Measurements from ENCODE around the gene DNAH5.
"Not testable (repeated sequence)": the region's sequence is repeated elsewhere in the genome, so short reads cannot be mapped to it uniquely, and the experiment has no call there.

DNAH5 gene

GRCh38 chr5:13816126-13816525, 128.4 kb downstream of the DNAH5 start:
- no peak for FAIRE-seq

- FAIRE-seq = no peak
These were observed 130.2 kb downstream of the DNAH5 start for GRCh38 chr5:13814301-13814700.

- FAIRE-seq = no peak
These were observed 134.6 kb downstream of the DNAH5 start for GRCh38 chr5:13809921-13810320.

GRCh38 chr5:13804336-13804735, 140.2 kb downstream of the DNAH5 start:
- FAIRE-seq = no peak

GRCh38 chr5:13798569-13798968, 145.9 kb downstream of the DNAH5 start:
- not testable (repeated sequence) for FAIRE-seq

- FAIRE-seq = no peak
These were observed 158.6 kb downstream of the DNAH5 start for GRCh38 chr5:13785781-13786415.

GRCh38 chr5:13783726-13784125, 160.8 kb downstream of the DNAH5 start:
- no peak for FAIRE-seq

- no peak for FAIRE-seq
These were observed 164.4 kb downstream of the DNAH5 start for GRCh38 chr5:13780081-13780480.

- FAIRE-seq = no peak
These were observed 170.8 kb downstream of the DNAH5 start for GRCh38 chr5:13773649-13774048.

- no peak for FAIRE-seq
These were observed 173.4 kb downstream of the DNAH5 start for GRCh38 chr5:13771011-13771571.

GRCh38 chr5:13766236-13766635, 178.3 kb downstream of the DNAH5 start:
- FAIRE-seq = no peak

GRCh38 chr5:13763719-13764118, 180.8 kb downstream of the DNAH5 start:
- FAIRE-seq = no peak

- no peak for FAIRE-seq
These were observed 194.7 kb downstream of the DNAH5 start for GRCh38 chr5:13749766-13750165.

- FAIRE-seq = no peak
These were observed 198.5 kb downstream of the DNAH5 start for GRCh38 chr5:13746026-13746425.

- no peak for FAIRE-seq
These were observed 199.0 kb downstream of the DNAH5 start for GRCh38 chr5:13745508-13745907.

GRCh38 chr5:13740471-13740870, 204.0 kb downstream of the DNAH5 start:
- FAIRE-seq = no peak

GRCh38 chr5:13739479-13739878, 205.0 kb downstream of the DNAH5 start:
- no peak for FAIRE-seq

GRCh38 chr5:13735691-13736090, 208.8 kb downstream of the DNAH5 start:
- no peak for FAIRE-seq

- no peak for FAIRE-seq
These were observed 213.3 kb downstream of the DNAH5 start for GRCh38 chr5:13731121-13731628.

- no peak for FAIRE-seq
These were observed 235.6 kb downstream of the DNAH5 start for GRCh38 chr5:13708906-13709305.

- no peak for FAIRE-seq
These were observed 236.1 kb downstream of the DNAH5 start for GRCh38 chr5:13708432-13708831.

GRCh38 chr5:13704396-13704795, 240.1 kb downstream of the DNAH5 start:
- FAIRE-seq = no peak

- no peak for FAIRE-seq
These were observed 243.9 kb downstream of the DNAH5 start for GRCh38 chr5:13700626-13701025.

- no peak for FAIRE-seq
These were observed 245.6 kb downstream of the DNAH5 start for GRCh38 chr5:13698885-13699284.

Data from TTC549 (cell line).